Endodermal cell (in vitro differentiated cells): Measurements from ENCODE around the gene CLIC6. TPM values are rescaled to one million over a fixed set of nuclear protein-coding genes. Genes with fewer than 3 reads are reported as not detected.

Source experiments
- DNase-seq: peaks from one replicate; pipeline ENCODE4 v3.0.0-alpha.2; 2017
- H3K27ac ChIP-seq: 2 replicates; pipeline ENCODE4 v1.5.1; 2013; ENCODE audit warnings: mild to moderate bottlenecking, low read depth, low read length, moderate library complexity
- H3K27me3 ChIP-seq: 2 replicates; pipeline ENCODE4 v1.6.1; 2013; ENCODE audit warnings: mild to moderate bottlenecking, low read length, moderate library complexity; ENCODE audit not compliant: insufficient read depth, control insufficient read depth, poor library complexity, severe bottlenecking
- H3K36me3 ChIP-seq: 2 replicates; pipeline ENCODE4 v1.7.0; 2013; ENCODE audit warnings: mild to moderate bottlenecking, low read length, moderate library complexity; ENCODE audit not compliant: control insufficient read depth, insufficient read depth
- H3K4me1 ChIP-seq: one replicate; pipeline ENCODE4 v1.7.0; 2013; ENCODE audit warnings: low read length; ENCODE audit not compliant: control insufficient read depth, insufficient read depth
- H3K4me3 ChIP-seq: 2 replicates; pipeline ENCODE4 v1.5.1; 2013; ENCODE audit warnings: mild to moderate bottlenecking, low read length, moderate library complexity
- H3K9ac ChIP-seq: 2 replicates; pipeline ENCODE4 v1.6.1; 2013; ENCODE audit warnings: mild to moderate bottlenecking, low read length, moderate library complexity; ENCODE audit not compliant: poor library complexity, severe bottlenecking; ENCODE audit errors: extremely low read depth
- H3K9me3 ChIP-seq: 2 replicates; pipeline ENCODE4 v1.6.1; 2013; ENCODE audit warnings: mild to moderate bottlenecking, low read length, moderate library complexity; ENCODE audit not compliant: control insufficient read depth
- H3K27ac Mint-ChIP-seq: 2 replicates; pipeline ENCODE4 v1.8.0; 2020; ENCODE audit warnings: mixed read lengths
- H3K27me3 Mint-ChIP-seq: 2 replicates; pipeline ENCODE4 v1.8.0; 2021; ENCODE audit warnings: mild to moderate bottlenecking, mixed read lengths; ENCODE audit not compliant: insufficient read depth
- H3K36me3 Mint-ChIP-seq: 2 replicates; pipeline ENCODE4 v1.8.0; 2020; ENCODE audit warnings: low read depth, mixed read lengths
- H3K4me1 Mint-ChIP-seq: 2 replicates; pipeline ENCODE4 v1.8.0; 2020; ENCODE audit warnings: mixed read lengths
- H3K4me3 Mint-ChIP-seq: 2 replicates; pipeline ENCODE4 v1.8.0; 2020; ENCODE audit warnings: mild to moderate bottlenecking, moderate library complexity, mixed read lengths
- H3K9me3 Mint-ChIP-seq: 2 replicates; pipeline ENCODE4 v1.8.0; 2020; ENCODE audit warnings: mild to moderate bottlenecking, mixed read lengths
- WGBS, 2 experiments: methylation state at CpG; one replicate each; pipeline versions ENCODE4 v1.1.5 to v1.1.7; 2013; ENCODE audit warnings: missing lambda C conversion rate in 2 of 2, mixed read lengths in 1 of 2; ENCODE audit not compliant: insufficient coverage in 1 of 2, insufficient read length in 1 of 2; 5-methylcytosine and 5-hydroxymethylcytosine counted together
- total RNA-seq, 2 donors: library from RNA; stranded (reverse); fragmentation: NEBNext Ultra II Directional in 1 of 2; extraction: Animal tissue kit (Norgen Biotek cat#: 25700) in 1 of 2; gene quantifications; 2 replicates in 1 of 2; 3 replicates in 1 of 2; pipeline ENCODE4 v1.2.1, GENCODE V29; 2021
- TF ChIP-seq, protein P1 (sequence below): fragments of 200-600 bp; sonication (generic); conservative IDR thresholded peaks from 2 replicates; pipeline ENCODE4 v1.5.0; 2021; ENCODE audit warnings: antibody characterized with exemption, mild to moderate bottlenecking

The CLIC6 gene
- total RNA-seq, 2 donors from 2014 or later: 1.7 to 2.4 TPM

GRCh38 chr21:34630536-34631143, 38.2 kb upstream of the CLIC6 start:
- H3K4me3 ChIP-seq: no peak overlapping the region
- no peak overlapping the region for H3K9ac ChIP-seq
- no peaks in the 10 kb centered on the region for H3K4me1 Mint-ChIP-seq
- H3K27me3 ChIP-seq: peaks cover 11% of the 10 kb centered on the region
- H3K36me3 ChIP-seq: no peaks in the 10 kb centered on the region
- no peak overlapping the region for H3K27ac ChIP-seq
- TF ChIP-seq, protein P1, sequence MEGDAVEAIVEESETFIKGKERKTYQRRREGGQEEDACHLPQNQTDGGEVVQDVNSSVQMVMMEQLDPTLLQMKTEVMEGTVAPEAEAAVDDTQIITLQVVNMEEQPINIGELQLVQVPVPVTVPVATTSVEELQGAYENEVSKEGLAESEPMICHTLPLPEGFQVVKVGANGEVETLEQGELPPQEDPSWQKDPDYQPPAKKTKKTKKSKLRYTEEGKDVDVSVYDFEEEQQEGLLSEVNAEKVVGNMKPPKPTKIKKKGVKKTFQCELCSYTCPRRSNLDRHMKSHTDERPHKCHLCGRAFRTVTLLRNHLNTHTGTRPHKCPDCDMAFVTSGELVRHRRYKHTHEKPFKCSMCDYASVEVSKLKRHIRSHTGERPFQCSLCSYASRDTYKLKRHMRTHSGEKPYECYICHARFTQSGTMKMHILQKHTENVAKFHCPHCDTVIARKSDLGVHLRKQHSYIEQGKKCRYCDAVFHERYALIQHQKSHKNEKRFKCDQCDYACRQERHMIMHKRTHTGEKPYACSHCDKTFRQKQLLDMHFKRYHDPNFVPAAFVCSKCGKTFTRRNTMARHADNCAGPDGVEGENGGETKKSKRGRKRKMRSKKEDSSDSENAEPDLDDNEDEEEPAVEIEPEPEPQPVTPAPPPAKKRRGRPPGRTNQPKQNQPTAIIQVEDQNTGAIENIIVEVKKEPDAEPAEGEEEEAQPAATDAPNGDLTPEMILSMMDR: peak; percentile 92
- peak; percentile 55 for DNase-seq
- WGBS, 2 experiments: 14 to 19% methylated on average over 5 to 6 of the region's 6 CpGs
- peaks cover 29% of the 10 kb centered on the region for H3K27me3 Mint-ChIP-seq
- H3K36me3 Mint-ChIP-seq: no peaks in the 10 kb centered on the region
- no peak overlapping the region for H3K27ac Mint-ChIP-seq
- H3K9me3 ChIP-seq: no peaks in the 10 kb centered on the region
- no peaks in the 10 kb centered on the region for H3K9me3 Mint-ChIP-seq
- H3K4me1 ChIP-seq: no peaks in the 10 kb centered on the region
- no peak overlapping the region for H3K4me3 Mint-ChIP-seq

- Mint-ChIP-seq H3K9me3 (no peaks in the 10 kb centered on the region), H3K4me3 (no peak overlapping the region), H3K36me3 (no peaks in the 10 kb centered on the region), H3K27ac (no peak overlapping the region), H3K27me3 (peaks cover 34% of the 10 kb centered on the region), H3K4me1 (no peaks in the 10 kb centered on the region)
- DNase-seq: no peak
- no peak overlapping the region for H3K27ac ChIP-seq
- H3K9ac ChIP-seq: no peak overlapping the region
- H3K9me3 ChIP-seq: no peaks in the 10 kb centered on the region
- H3K4me1 ChIP-seq: no peaks in the 10 kb centered on the region
- no peak overlapping the region for H3K4me3 ChIP-seq
- H3K36me3 ChIP-seq: no peaks in the 10 kb centered on the region
- H3K27me3 ChIP-seq: peaks cover 11% of the 10 kb centered on the region
- TF ChIP-seq, protein P1: no peak
- WGBS, 2 experiments: 83 to 90% methylated on average over 2 to 4 of the region's 4 CpGs
Observed at GRCh38 chr21:34632498-34632897, 36.3 kb upstream of the CLIC6 start.

DNA sequence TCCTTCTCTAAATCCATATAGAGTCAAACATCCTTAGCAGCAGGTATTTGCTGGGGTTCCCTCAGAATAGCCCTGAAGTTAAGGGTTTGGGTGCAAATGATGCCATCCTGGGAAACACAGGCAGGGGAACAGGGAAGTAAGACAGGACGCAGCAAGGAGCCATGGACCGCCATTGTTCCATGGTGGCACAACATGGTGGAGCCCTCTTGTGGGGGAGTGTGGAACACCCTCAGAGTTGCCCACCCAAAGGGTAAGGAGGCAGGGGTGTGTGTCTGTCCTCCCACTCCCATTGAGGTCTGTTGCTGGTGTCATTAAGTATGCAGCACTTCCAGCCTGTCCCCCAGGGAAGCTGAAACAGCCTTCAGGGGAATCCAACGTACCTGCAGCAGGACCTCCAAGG, 33.5 kb upstream of the CLIC6 start:
- Histone ChIP-seq H3K27ac (no peak overlapping the region), H3K9me3 (no peaks in the 10 kb centered on the region), H3K9ac (no peak overlapping the region), H3K27me3 (peaks cover 11% of the 10 kb centered on the region), H3K4me1 (no peaks in the 10 kb centered on the region), H3K36me3 (no peaks in the 10 kb centered on the region), H3K4me3 (no peak overlapping the region)
- no peak overlapping the region for H3K4me3 Mint-ChIP-seq
- no peaks in the 10 kb centered on the region for H3K4me1 Mint-ChIP-seq
- no peaks in the 10 kb centered on the region for H3K9me3 Mint-ChIP-seq
- no peaks in the 10 kb centered on the region for H3K36me3 Mint-ChIP-seq
- TF ChIP-seq, protein P1: peak; percentile 72
- H3K27ac Mint-ChIP-seq: no peak overlapping the region
- WGBS, 2 experiments: 78 to 83% methylated on average over 3 of the region's 3 CpGs
- H3K27me3 Mint-ChIP-seq: peaks cover 31% of the 10 kb centered on the region
- peak; percentile 77 for DNase-seq
